ENCODE results near the gene BMF. TPM values are rescaled to one million over a fixed set of nuclear protein-coding genes. Genes with fewer than 3 reads are reported as not detected.
"Not testable (repeated sequence)": the region's sequence is repeated elsewhere in the genome, so short reads cannot be mapped to it uniquely, and the experiment has no call there.

BMF gene, protein sequence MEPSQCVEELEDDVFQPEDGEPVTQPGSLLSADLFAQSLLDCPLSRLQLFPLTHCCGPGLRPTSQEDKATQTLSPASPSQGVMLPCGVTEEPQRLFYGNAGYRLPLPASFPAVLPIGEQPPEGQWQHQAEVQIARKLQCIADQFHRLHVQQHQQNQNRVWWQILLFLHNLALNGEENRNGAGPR
- 9.4 and 12.3 TPM in 2 replicates for polyA plus RNA-seq (2014; cell fraction: cytosol; rRNA removed)
- polyA plus RNA-seq (2014; cell fraction: nucleus; rRNA removed), result 6.8 and 12.3 TPM in 2 replicates

DNA sequence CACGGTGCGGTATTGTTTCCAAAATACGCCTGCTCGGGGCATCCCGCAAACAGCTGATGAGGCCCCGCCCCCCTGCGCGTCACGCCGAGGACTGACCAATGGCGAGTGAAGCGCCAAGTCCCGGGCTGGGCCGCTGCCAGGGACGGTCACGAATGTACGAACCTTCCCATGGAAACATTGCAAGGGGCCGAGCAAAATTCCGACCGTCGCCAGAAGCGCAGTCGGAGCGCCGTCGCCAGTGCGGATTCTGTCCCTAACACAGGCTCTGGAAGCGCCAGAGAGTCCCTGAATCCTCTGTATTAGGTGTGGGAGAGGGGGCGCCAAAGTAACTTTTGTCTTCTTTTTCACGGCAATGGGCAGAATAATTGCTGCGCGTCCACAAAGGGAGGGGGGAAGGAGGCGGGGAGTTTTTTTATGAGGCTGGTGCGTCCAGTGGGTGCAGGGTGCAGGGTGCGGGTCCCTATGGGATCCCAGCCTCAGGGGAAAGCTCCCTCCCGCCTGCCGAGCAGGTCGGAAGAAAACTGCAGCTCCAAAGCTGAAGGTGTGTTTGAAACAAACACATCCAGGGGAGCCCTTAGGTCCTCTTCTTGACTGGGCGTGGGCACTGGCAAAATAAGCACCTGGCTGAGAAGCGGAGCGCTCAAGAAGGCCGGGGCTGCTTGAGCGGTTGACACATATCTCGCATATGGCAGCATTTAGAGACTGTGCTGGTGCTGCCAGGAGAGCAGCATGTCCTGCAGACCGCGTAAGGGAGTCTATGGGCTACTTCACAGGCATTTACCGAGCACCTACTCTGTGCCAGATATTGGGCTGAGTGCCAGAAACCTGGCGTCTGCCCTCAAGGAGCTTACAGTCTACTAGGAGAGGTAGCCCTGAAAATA lies at the start of gene BMF:
BMF (minus strand) TSS at position 25 of the 881 bp plus-strand sequence. CDS start 2,793 bp downstream, outside the sequence.
- DNase-seq (ENCODE audit: low spot score), result peak; percentile 96

DNA sequence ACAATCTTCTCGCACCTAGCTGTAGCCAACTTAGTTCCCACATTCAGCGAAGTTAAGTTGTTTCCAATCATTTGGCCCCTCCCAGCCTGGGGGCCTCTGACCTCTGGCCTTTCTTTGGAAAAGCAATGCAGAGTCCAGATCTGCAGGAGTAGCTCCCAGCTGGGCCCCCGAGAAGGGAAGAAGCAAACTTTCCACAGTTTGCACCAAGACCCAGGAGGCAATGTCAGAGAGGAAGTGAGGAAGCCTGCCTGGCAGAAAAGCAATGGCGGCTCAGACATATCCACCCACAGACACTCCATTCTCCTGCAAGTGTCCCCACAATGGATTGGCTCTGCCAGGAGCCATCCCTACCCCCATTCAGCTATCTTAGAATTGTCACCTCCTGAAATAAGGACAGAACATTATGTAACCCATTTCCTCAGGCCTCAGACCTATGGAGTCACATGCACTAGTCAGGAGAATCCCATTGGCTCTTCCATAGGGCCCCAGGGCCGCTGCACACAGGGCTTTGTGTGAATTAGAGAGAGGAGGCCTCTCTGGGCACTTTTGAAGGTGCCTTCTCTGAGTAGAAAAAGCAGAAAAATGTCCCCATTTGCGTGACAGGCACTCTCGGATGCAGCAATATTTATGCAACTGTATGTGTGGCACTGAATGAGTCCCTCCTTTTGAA lies 49.2 kb upstream of the BMF start:
- DNase-seq (ENCODE audit: low spot score), result no peak

DNA sequence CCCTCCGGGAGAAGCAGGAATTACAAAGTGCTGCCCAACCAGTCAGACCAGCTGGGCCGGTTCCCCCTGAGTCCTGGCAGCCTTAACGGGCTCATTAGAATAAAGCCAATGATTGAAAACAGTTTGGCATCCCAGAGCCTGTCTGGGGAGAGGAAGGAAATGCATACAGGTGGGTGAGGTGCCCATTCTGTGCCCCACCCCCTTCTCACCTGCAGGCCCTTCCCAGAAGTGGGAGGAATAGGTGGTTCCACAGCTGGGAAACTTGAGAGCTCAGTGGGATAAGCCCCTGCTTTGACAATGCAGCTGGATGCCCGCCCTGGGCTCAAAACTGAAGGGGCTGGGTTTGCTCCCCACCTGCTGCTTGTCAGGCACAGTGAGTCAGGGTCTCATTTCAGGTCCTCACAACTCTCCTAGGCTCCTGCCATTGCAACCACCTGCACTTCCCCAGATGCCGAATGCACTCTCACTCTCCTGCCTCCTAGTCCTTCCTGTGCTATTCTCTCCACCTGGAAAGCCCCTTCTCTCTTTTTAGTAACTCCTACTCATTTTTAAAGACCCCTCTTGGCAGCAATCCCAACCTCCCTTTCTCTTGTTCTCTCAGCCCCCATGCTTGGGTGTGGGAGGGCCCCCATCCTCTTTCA lies 46.7 kb upstream of the BMF start:
- DNase-seq (ENCODE audit: low spot score), result no peak

DNA sequence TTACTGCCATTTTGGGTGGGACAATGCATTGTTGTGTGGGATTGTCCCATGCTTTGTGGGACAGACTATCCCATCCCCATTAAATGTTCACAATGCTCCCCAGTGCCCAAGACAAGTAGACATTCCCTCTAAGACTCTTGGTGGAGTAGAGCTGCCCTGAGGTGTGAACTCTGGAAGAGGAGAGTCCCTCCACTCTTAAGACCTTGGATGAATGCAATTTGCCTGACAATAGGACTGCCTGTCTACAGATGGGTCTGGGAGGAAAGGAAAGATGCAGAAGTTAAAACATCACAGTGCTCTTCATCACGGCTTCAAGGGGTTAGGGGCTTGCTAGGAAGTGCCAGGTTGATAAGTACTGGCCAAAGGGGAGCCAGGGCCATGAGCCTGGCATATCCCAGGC lies 46.1 kb upstream of the BMF start:
- not testable (repeated sequence) for DNase-seq (ENCODE audit: low spot score)

DNA sequence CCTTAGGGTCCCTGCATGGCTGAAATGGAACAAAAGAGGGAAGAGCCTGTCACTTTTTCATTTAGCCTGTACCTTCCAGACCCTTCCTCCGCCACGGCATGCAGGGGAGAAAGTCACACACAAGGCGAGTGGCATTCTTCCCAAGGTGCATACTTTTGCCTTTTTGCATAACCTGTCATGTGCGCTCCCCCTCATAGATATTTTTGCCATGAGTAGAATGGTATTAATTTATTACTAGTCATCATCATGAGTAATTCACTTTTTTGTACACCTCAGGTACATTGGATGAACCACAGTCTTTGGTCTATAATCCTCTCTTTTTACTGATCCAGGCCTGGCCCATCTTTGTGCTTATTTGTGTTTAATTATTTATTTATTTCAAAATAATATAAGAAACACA lies 43.3 kb upstream of the BMF start:
- no peak for DNase-seq (ENCODE audit: low spot score)

DNA sequence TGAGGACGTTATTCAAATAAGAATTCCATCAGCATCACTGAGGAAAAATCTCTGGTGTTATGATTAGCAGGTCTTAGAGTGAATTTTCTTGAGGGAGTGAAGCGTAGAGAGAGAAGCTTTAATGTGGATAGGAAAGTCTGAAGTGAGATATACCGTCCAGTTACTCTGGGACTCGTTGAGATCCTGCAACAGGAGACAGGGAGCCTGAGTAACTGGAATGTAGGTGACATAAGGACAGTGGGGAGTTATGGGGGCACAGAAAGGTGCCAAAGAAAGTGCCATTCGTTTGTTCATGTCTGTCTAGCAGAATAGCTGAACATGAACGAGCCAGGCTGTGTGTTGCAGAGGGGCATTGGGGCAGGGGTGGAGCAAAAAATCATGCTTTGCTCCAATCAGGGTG lies 42.8 kb upstream of the BMF start:
- no peak for DNase-seq (ENCODE audit: low spot score)

DNA sequence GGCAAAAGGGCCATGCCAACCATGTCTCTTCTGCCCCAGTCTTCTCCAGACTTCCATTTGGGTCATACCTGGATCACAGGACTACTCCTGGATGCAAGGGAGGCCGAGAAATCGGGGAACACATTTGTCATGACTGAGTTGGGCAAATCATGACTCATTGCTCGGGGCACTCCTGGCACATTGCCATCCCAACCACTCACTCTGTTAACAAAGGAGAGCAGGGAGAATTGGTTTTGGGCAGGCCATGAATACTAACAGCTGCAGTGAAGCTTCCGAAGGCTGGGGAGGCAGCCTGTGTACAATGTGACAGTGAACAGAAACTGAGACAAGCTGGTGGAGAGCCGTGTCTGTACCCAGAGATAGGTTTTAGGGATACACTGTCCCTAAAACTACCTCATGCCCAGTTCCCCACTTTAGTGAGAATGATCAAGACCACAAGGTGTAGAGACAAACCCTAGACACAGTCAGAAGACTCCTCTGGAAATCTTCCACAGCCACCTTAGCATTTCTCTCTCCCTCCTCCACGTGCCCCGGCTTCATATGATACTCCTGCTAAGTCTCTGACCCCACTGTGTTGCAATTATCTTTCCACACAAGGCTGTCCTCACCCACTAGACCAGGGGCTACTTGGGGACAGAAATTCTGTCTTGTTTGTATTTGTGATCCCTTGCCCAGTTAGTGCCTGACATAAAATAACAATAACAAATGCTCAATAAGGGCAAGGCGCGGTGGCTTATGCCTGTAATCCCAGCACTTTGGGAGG lies 41.7 kb upstream of the BMF start:
- DNase-seq (ENCODE audit: low spot score), result no peak

DNA sequence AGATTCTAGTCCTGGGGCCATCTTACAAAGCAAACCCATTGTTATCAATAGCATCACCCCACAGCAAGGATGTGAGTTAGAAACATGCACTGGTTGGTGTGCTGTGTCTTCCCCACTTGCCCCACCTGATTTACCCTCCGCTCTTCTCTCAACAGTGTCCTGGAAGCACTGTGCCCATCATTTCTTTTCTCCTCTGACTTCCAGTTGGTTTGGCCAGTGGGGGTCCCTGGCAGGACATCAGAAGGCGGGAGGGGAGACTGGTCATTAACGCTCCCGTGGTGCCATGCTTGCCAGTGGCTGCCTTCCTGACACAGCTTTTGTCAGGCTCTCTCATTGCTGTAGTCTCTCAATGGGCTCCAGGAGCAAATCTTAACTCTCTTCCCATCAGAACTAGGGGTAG lies 40.7 kb upstream of the BMF start:
- DNase-seq (ENCODE audit: low spot score), result no peak

DNA sequence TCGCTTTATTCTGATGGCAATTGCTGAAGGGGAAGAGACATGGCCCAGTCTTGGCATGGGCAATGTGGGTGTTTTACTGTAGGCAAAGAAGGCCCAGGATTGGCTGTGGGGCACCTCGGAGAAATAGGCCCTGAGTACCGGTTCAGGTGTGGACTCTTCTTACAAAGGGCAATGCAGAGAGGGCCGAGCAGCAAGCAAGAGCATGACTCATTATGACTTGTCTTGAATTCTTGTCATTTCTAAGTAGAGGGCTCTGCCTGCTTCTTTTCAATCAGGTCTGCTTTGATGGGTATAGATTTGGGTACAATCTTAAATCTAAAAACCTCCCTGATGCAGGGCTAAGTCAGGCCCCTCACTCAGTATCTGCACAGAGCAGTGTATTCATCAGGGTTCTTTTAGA lies 37.4 kb upstream of the BMF start:
- no peak for DNase-seq (ENCODE audit: low spot score)

DNA sequence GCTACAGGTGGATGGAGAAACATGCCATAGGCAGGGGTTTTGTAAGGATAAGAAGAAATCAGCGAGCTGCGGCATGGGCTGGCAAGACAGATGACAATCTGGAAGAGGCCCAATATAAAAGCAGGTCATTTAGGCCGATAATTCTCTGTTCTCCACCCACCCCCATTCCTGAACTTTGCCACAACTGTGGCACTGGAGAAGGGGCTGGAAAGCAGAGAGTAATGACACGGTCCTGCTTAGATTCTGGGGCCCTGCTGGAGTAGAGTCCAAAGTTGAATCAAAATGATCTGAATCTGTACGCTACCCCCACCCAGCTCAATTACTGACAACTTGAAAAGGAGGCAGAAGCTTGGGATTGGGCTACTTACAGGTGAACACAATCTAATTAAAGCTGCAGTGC lies 33.7 kb upstream of the BMF start:
- DNase-seq (ENCODE audit: low spot score), result no peak

DNA sequence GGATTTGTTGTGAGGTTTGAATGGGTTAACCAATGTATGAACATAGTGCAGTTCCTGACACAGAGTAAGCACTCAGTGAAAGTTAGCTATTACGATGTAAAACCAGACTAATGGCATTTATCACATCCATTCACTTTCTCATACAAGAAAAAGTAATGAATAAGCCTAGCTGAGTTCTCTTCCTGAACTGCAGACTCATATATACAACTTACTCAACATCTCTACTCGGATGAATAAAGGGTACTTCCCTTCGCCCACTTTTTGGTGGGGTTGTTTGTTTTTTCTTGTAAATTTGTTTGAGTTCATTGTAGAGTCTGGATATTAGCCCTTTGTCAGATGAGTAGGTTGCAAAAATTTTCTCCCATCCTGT lies 29.5 kb upstream of the BMF start:
- not testable (repeated sequence) for DNase-seq (ENCODE audit: low spot score)

DNA sequence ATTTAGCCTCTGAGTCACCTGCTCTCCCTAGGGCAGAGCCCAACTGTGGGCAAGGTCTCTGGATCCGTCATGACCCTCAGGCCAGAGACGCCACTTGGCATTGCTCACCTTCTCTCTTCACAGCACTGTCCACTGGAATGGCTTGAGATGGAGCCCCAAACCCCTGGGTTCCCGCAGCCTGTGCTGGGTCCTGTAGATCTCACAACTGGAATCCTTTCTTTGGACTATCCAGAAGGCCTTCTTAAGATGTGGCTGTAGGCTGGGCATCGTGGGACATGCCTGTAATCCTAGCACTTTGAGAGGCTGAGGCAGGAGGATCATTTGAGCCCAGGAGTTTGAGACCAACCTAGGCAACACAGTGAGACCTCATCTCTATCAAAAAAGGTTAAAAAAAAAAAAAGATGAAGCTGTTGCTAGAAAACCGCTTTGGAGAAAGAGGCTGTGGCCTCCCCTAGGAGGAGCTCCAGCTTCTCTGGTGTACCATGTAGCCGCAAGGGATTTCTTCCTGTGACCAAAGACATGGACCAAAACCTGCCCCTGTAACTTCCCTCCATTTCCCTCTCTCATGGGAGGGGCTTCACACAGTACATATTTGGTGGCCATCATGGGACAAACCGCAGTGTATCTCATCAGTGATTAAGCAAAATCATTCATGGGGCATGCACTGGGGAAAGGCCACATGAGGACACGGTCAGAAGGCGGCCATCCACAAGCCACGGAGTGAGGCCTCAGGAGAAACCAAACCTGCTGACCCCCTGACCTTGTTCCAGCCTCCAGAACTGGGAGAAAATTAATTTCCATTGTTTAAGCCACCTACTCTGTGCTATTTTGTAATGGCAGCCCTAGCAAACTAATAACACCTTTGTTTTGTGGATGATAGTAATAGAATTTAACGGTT lies 28.9 kb upstream of the BMF start:
- DNase-seq (ENCODE audit: low spot score), result no peak

DNA sequence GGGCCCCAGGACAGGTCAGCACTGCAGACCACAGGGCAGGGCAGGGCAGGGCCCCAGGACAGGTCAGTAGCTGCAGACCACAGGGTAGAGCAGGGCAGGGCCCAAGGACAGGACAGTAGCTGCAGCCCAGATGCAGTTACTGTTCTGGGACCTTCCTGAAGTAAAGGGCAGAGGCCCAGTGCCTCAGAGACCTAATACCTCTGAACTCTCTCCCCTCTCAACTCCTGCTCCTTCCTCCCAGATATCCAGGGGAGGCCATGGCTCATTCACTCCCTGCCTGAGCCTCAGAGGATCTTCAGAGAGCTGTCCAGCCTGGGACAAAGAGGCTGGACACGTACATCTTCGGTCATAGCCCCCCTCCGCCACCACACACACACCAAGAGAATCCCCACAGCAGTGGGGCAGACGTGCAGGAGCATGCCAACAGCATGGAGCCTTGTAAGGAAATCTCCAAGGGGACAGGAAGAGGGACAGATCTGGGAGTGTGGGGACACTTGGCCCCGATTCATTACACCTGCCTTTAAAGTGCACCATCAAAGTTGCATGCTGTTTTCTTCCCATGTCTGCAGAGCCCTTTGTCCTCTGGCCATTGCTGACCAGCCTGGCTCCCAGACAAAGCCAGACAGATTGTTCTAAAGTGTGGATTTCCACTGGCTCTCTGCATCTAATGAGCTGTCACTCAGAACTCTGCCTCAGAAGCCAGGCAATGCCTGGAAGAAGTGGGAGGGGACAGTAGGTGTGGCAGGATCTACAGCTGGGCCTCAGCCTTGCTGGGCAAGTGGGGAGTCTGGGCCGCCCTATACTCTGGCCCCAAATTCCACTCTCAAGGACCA lies 28.0 kb upstream of the BMF start:
- no peak for DNase-seq (ENCODE audit: low spot score)

DNA sequence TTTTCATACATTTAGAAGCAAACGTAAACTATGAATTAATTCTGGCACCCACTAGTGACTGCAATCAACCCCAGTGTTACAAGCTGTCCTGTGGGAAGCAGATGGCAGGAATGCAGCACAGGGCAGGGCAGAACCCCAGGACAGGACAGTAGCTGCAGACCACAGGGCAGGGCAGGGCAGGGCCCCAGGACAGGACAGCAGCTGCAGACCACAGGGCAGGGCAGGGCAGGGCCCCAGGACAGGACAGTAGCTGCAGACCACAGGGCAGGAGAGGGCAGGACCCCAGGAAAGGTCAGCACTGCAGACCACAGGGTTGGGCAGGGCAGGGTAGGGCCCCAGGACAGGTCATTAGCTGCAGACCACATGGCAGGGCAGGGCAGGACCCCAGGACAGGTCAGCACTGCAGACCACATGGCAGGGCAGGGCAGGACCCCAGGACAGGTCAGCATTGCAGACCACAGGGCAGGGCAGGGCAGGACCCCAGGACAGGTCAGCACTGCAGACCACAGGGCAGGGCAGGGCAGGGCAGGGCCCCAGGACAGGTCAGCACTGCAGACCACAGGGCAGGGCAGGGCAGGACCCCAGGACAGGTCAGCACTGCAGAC lies 27.3 kb upstream of the BMF start:
- DNase-seq (ENCODE audit: low spot score), result not testable (repeated sequence)

DNA sequence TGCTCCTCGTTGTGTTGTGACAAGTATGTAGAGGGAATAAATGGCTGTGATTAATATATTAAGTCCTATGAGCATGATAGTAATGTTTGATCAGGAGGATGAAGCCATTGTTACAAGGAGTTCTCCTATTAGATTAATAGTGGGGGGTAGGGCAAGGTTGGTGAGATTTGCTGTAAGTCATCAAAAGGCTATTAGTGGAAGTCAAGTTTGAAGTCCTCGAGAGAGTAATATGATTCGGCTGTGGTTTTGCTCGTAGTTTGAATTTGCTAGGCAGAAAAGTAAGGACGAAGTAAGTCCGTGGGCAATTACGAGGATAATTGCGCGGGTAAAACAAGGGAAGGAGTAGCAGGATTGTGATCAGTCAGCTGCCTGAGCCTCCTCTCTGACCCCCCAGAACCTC lies 26.2 kb upstream of the BMF start:
- no peak for DNase-seq (ENCODE audit: low spot score)

DNA sequence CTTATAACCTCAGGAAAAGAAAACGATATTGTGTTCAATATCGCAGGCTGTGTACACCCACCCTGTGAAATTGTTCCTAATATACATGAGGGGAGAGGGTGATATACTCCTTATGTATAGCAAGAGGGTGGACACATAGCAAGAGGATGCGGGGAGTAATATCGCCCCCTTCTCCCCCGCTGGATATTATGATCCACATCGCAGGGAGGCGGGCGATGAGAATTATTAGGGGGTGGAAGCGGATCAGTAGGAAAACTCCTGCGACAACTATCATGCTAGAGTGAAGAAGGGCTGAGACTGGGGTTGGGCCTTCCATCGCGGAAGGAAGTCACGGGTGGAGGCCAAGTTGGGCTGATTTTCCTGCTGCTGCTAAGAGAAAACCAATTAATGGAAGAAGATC lies 24.9 kb upstream of the BMF start:
- no peak for DNase-seq (ENCODE audit: low spot score)

DNA sequence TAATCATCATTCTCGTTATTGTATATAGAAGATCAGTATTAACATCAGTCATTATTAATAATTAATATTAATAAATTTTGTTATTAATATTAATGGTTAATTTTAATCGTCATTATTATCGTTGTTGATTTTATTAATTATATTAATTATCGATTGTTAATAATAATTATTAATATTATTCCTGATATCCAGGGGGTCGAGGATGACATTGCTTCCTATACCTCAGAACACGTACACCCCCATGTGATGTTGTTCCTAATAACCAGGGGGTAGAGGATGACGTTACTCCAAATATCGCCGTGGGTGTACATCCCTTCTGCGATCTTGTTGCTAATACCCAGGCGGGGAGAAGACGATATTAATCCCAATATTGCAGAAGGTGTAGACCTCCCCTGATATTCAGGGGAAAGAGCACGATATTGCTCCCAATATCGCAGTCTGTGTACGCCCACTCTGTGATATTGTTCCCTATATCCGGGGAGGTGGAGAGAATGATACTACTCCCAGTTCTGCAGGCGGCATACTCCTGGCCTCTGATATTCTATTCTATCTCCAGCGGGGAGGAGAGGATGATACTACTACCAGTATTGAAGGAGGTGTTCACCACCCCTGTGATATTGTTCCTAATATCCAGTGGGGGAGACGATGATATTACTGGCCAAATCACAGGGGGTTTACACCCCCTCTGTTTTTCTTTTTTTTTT lies 22.3 kb upstream of the BMF start:
- DNase-seq (ENCODE audit: low spot score), result no peak

DNA sequence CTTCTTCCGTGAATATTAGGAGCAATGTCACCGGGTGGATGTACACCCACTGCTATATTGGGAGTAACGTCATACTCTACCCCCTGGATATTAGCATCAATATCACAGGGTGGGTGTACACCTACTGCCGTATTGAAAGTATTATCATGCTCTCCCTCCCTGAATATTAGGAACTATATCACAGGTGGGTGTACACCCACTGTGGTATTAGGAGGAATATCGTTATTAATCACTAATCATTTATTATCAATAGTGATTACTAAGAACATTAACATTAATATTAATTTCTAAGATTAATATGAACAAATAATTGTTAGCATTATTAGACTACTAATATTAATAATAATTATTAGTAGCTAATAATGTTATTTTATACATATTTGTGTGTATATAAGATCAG lies 21.4 kb upstream of the BMF start:
- no peak for DNase-seq (ENCODE audit: low spot score)
